ENCODE data around the gene DSTYK.

Gene DSTYK

DNA sequence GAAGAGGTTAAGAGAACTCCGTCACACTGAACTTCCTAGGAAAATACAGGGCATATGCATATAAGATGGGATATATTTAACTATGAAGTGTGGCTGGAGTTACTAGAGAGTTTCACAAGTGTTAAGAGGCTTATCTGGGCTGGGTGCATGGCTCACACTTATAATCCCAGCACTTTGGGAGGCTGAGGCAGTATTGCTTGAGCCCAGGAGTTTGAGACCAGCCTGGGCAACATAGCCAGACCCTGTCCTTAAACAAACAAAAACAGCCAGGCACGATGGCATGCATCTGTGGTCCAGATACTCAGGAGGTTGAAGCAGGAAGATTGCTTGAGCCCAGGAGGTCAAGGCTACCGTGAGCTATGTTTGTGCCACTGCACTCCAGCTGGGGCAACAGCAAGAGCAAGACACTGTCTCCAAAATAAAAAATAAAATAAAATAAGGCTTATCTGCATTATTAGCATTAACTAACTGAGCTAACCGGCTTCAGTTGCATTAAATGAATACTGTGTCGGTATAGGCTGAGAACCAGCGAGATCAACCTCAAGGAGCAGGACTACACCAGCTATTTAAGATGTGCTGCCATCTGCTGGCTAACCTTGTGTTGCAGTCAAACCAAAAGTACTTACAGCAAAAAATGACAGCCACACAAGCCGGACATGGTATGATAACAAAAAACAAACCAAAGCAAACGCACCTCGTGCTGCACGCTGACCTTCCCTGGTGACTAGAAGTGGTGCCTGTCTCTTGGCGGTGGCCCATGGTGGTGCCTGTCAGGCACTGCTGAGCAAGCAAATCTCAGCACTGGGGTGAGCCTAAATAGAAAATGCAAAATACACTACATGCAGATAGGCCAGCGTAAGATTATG is 70.0 kb downstream of the DSTYK start:
- Histone ChIP-seq H3K27me3 (ENCODE audit: insufficient read depth, low read length, poor library complexity) (no peaks in the 10 kb centered on the region), H4K8ac (ENCODE audit: low read depth, low read length) (no peak overlapping the region), H3K4me3 (ENCODE audit: low read length) (no peak overlapping the region), H3K56ac (ENCODE audit: low read length) (no peak overlapping the region), H3K27ac (ENCODE audit: low read depth, low read length) (no peak overlapping the region), H3K79me1 (ENCODE audit: low read length) (no peaks in the 10 kb centered on the region), H3K79me2 (ENCODE audit: control insufficient read depth, insufficient read depth, low read length) (no peaks in the 10 kb centered on the region), H2BK120ac (ENCODE audit: low read depth, low read length) (no peak overlapping the region), H4K5ac (ENCODE audit: low read length) (no peak overlapping the region), H3K4me2 (ENCODE audit: low read length) (no peak overlapping the region), H3K36me3 (ENCODE audit: control insufficient read depth, insufficient read depth, low read length) (no peaks in the 10 kb centered on the region), H3K23ac (ENCODE audit: low read length) (no peak overlapping the region), H2AK5ac (ENCODE audit: low read length) (no peak overlapping the region), H3K4ac (ENCODE audit: low read depth, low read length) (no peak overlapping the region), H3K9ac (ENCODE audit: low read length) (no peak overlapping the region), H3K18ac (ENCODE audit: low read length) (no peak overlapping the region), H2BK5ac (ENCODE audit: low read length) (no peak overlapping the region), H2BK15ac (replicated peaks; ENCODE audit: low read depth) (no peak overlapping the region), H3K4me1 (ENCODE audit: control insufficient read depth, low read depth, low read length) (no peaks in the 10 kb centered on the region)
- peak; percentile 85 for DNase-seq
- no CpG with 5 or more reads among the region's 12 CpGs for WGBS (ENCODE audit: extremely low coverage, insufficient coverage, low lambda C conversion rate)

DNA sequence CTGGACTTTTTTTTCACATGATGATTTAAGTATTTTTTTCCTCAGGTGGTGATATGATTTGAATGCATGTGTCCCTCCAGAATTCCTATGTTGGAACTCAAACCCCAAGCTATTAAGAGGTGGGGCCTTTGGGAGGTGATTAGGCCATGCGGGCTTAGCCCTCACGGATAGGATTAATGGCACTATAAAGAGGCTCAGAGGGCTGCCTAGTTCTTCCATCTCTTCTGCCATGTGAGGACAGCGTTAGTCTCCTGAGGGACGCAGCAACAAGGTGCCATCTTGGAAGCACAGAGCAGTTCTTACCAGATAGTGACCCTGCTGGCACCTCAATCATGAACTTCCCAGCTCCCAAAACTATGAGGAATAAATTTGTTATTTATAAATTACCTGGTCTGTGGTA is 71.4 kb downstream of the DSTYK start:
- Histone ChIP-seq H4K8ac (ENCODE audit: low read depth, low read length) (no peak overlapping the region), H3K4ac (ENCODE audit: low read depth, low read length) (no peak overlapping the region), H3K9ac (ENCODE audit: low read length) (no peak overlapping the region), H3K79me2 (ENCODE audit: control insufficient read depth, insufficient read depth, low read length) (no peaks in the 10 kb centered on the region), H4K5ac (ENCODE audit: low read length) (no peak overlapping the region), H3K56ac (ENCODE audit: low read length) (no peak overlapping the region), H3K4me3 (ENCODE audit: low read length) (no peak overlapping the region), H3K4me2 (ENCODE audit: low read length) (no peak overlapping the region), H2BK120ac (ENCODE audit: low read depth, low read length) (no peak overlapping the region), H3K4me1 (ENCODE audit: control insufficient read depth, low read depth, low read length) (no peaks in the 10 kb centered on the region), H3K27me3 (ENCODE audit: insufficient read depth, low read length, poor library complexity) (no peaks in the 10 kb centered on the region), H3K18ac (ENCODE audit: low read length) (no peak overlapping the region), H3K79me1 (ENCODE audit: low read length) (no peaks in the 10 kb centered on the region), H3K27ac (ENCODE audit: low read depth, low read length) (no peak overlapping the region), H3K23ac (ENCODE audit: low read length) (no peak overlapping the region), H2BK15ac (replicated peaks; ENCODE audit: low read depth) (no peak overlapping the region), H2BK5ac (ENCODE audit: low read length) (no peak overlapping the region), H2AK5ac (ENCODE audit: low read length) (no peak overlapping the region), H3K36me3 (ENCODE audit: control insufficient read depth, insufficient read depth, low read length) (no peaks in the 10 kb centered on the region)
- WGBS (ENCODE audit: extremely low coverage, insufficient coverage, low lambda C conversion rate) = no CpG with 5 or more reads among the region's 4 CpGs
- no peak for DNase-seq

DNA sequence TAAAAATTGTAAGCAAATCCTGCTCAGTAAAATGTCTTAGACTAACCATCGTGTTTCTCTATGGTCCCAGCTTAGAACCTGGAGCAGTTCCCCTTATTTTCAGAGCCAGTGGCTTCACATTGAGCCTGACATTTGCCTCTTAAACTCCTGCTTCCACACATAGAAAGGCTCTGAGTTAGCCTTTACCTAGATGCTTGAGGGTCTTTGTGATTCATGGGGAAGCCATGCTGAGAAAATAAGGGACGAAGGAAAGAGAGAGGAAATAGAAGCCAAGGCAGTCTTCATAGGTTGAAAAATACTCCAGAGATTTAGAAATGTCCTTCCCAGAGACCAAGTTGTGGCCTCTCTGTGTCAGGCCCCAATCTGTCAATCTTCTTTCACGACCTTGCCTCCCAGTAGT is 73.6 kb downstream of the DSTYK start:
- H3K27me3 ChIP-seq (ENCODE audit: insufficient read depth, low read length, poor library complexity) = no peaks in the 10 kb centered on the region

DNA sequence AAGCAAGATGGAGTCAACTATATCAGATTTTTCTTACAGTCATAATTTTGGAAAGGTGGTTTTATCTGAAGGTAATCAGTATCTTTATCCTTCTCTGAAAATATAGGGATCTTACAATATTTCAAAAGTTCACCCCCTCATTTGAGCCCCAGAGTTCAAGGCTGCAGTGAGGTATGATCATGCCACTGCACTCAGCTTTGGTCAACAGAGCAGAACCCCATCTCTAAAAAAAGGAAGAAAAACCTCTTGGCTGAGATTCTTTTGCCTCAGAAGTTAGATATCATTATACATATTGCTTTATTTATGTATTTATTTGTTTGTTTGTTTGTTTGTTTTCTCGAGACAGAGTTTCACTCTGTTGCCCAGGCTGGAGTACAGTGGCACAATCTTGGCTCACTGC is 78.2 kb downstream of the DSTYK start:
- Histone ChIP-seq H3K4me2 (ENCODE audit: low read length) (no peak overlapping the region), H3K4me1 (ENCODE audit: control insufficient read depth, low read depth, low read length) (no peaks in the 10 kb centered on the region), H3K4me3 (ENCODE audit: low read length) (no peak overlapping the region), H3K4ac (ENCODE audit: low read depth, low read length) (no peak overlapping the region), H3K9ac (ENCODE audit: low read length) (no peak overlapping the region), H2BK120ac (ENCODE audit: low read depth, low read length) (no peak overlapping the region), H3K79me2 (ENCODE audit: control insufficient read depth, insufficient read depth, low read length) (no peaks in the 10 kb centered on the region), H3K27me3 (ENCODE audit: insufficient read depth, low read length, poor library complexity) (no peaks in the 10 kb centered on the region), H2BK5ac (ENCODE audit: low read length) (no peak overlapping the region), H3K56ac (ENCODE audit: low read length) (no peak overlapping the region), H2AK5ac (ENCODE audit: low read length) (no peak overlapping the region), H3K18ac (ENCODE audit: low read length) (no peak overlapping the region), H3K23ac (ENCODE audit: low read length) (no peak overlapping the region), H3K79me1 (ENCODE audit: low read length) (no peaks in the 10 kb centered on the region), H3K36me3 (ENCODE audit: control insufficient read depth, insufficient read depth, low read length) (no peaks in the 10 kb centered on the region), H2BK15ac (replicated peaks; ENCODE audit: low read depth) (no peak overlapping the region), H4K5ac (ENCODE audit: low read length) (no peak overlapping the region), H4K8ac (ENCODE audit: low read depth, low read length) (no peak overlapping the region), H3K27ac (ENCODE audit: low read depth, low read length) (no peak overlapping the region)
- DNase-seq = no peak
- WGBS (ENCODE audit: extremely low coverage, insufficient coverage, low lambda C conversion rate) = no CpG with 5 or more reads among the region's 1 CpG

More for the DNA sequence above, 73.6 kb downstream of the DSTYK start:
- no peaks in the 10 kb centered on the region for H3K79me2 ChIP-seq (ENCODE audit: control insufficient read depth, insufficient read depth, low read length)
- no peak overlapping the region for H3K18ac ChIP-seq (ENCODE audit: low read length)
- no peak overlapping the region for H3K4ac ChIP-seq (ENCODE audit: low read depth, low read length)
- H3K56ac ChIP-seq (ENCODE audit: low read length) = no peak overlapping the region
- H4K5ac ChIP-seq (ENCODE audit: low read length) = no peak overlapping the region
- H3K4me1 ChIP-seq (ENCODE audit: control insufficient read depth, low read depth, low read length) = no peaks in the 10 kb centered on the region
- no peak overlapping the region for H3K9ac ChIP-seq (ENCODE audit: low read length)
- H2BK15ac ChIP-seq (replicated peaks; ENCODE audit: low read depth) = no peak overlapping the region
- H3K4me2 ChIP-seq (ENCODE audit: low read length) = no peak overlapping the region
- no peak overlapping the region for H3K4me3 ChIP-seq (ENCODE audit: low read length)
- H3K23ac ChIP-seq (ENCODE audit: low read length) = no peak overlapping the region
- no peak overlapping the region for H2BK120ac ChIP-seq (ENCODE audit: low read depth, low read length)
- H2BK5ac ChIP-seq (ENCODE audit: low read length) = no peak overlapping the region
- H3K27ac ChIP-seq (ENCODE audit: low read depth, low read length) = no peak overlapping the region
- H3K79me1 ChIP-seq (ENCODE audit: low read length) = no peaks in the 10 kb centered on the region
- no CpG with 5 or more reads among the region's 3 CpGs for WGBS (ENCODE audit: extremely low coverage, insufficient coverage, low lambda C conversion rate)
- no peak overlapping the region for H4K8ac ChIP-seq (ENCODE audit: low read depth, low read length)
- no peak overlapping the region for H2AK5ac ChIP-seq (ENCODE audit: low read length)
- no peaks in the 10 kb centered on the region for H3K36me3 ChIP-seq (ENCODE audit: control insufficient read depth, insufficient read depth, low read length)
- DNase-seq = no peak

DNA sequence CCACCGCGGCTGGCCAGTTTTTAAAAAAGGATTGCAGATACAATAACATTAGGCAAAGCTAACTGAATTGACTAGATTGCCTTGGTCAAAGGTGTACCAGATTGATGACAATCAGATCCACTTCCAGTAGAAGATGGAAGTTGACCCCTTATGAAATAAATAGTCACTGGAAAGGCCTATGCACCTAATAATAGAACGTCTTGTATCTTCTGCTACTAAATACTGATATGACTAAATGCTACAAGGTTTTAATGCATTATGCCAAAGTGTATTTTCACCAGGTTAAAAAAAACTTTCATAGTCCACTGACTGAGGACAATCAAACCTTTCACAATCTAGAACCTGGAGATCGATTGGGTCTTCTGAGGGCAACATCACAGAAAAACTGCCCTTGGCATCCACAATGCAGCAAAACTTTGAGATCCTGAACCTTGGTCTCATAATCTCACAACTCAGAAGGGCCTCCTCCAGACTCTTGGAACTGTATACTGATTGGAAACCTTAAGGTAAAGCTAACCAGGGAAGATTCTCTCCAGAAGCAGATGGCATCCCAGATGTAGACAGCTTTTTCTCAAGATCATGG is 82.0 kb downstream of the DSTYK start:
- Histone ChIP-seq H3K56ac (ENCODE audit: low read length) (no peak overlapping the region), H3K18ac (ENCODE audit: low read length) (no peak overlapping the region), H3K27ac (ENCODE audit: low read depth, low read length) (no peak overlapping the region), H3K79me2 (ENCODE audit: control insufficient read depth, insufficient read depth, low read length) (no peaks in the 10 kb centered on the region), H3K79me1 (ENCODE audit: low read length) (no peaks in the 10 kb centered on the region), H3K9ac (ENCODE audit: low read length) (no peak overlapping the region), H3K4me3 (ENCODE audit: low read length) (no peak overlapping the region), H2AK5ac (ENCODE audit: low read length) (no peak overlapping the region), H2BK15ac (replicated peaks; ENCODE audit: low read depth) (no peak overlapping the region), H4K5ac (ENCODE audit: low read length) (no peak overlapping the region), H3K36me3 (ENCODE audit: control insufficient read depth, insufficient read depth, low read length) (no peaks in the 10 kb centered on the region), H4K8ac (ENCODE audit: low read depth, low read length) (no peak overlapping the region), H3K4me2 (ENCODE audit: low read length) (no peak overlapping the region), H3K4ac (ENCODE audit: low read depth, low read length) (no peak overlapping the region), H3K4me1 (ENCODE audit: control insufficient read depth, low read depth, low read length) (no peaks in the 10 kb centered on the region), H2BK120ac (ENCODE audit: low read depth, low read length) (no peak overlapping the region), H3K27me3 (ENCODE audit: insufficient read depth, low read length, poor library complexity) (no peaks in the 10 kb centered on the region), H2BK5ac (ENCODE audit: low read length) (no peak overlapping the region), H3K23ac (ENCODE audit: low read length) (no peak overlapping the region)
- DNase-seq = no peak
- no CpG with 5 or more reads among the region's 4 CpGs for WGBS (ENCODE audit: extremely low coverage, insufficient coverage, low lambda C conversion rate)
